Fibroblast of skin of scalp (primary cell): Measurements from ENCODE around the gene CIB2.

Source experiments
- DNase-seq: peaks from one replicate; pipeline ENCODE4 v3.0.0-alpha.2; 2013

The CIB2 gene

DNA sequence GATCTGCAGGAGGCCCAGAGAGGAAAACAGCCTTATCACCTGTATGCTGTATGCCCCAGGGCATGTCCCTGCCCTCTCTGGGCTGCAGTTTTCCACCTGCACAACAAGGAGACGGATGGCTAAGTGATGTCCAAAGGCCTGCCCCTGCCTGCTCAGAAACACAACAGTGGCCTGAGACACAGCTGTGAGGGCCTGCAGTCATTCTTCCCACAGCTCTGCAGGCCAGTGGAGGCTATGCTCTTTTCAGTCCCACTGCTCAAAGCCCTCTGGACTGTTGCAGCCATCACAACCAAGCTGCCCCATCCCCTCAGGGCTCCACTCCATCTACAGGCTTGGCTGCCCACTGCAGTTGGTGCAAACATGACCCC, 48.5 kb downstream of the CIB2 start:
- DNase-seq, result no peak

DNA sequence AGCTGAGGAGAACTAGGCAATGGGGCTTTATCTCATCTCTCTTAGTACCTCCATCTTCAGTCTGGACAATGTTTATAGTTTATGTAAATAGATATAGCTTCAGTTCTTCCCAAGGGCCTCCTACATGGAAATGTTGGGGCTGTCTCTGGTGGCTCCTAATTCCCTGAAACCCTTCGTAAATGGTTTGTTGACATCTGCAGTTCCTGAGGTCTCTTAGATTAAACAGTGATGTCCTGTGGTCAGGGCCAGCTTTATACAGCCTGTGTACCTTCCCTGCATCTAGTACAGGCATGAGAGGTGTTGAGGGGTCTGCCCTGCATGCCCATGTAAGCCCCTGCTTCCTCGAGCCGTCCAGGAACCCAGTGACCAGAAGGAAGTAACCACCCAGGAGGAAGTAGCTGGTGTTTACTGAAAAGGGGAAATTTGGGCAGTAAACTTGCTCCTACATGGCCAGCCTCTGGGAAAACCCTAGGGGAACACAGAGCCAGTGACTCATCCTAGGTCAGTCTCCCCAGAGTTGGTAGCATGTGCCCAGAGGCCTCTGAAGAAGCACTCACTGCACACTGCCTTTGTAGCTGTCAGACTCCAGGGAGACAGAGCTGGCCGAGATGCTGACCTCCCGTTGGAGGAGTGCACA, 49.0 kb downstream of the CIB2 start:
- no peak for DNase-seq

DNA sequence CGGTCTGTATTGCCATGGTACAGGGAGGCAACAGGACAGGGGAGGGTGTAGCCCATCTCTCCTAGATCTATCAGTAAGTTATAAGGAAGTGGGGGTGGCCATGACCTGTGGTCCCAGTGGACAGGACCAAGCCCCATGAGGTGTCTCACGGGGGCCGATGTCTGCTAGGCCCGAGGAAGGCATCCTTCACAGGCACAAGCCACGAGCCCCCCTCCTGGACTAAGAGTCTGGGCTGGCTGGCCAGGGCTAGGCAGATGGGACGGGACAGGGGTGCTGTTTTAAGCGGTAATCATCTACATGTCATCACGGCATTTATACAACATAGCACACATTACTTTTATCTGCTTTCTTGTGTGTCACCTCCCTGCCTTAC, 51.2 kb downstream of the CIB2 start:
- DNase-seq, result no peak

DNA sequence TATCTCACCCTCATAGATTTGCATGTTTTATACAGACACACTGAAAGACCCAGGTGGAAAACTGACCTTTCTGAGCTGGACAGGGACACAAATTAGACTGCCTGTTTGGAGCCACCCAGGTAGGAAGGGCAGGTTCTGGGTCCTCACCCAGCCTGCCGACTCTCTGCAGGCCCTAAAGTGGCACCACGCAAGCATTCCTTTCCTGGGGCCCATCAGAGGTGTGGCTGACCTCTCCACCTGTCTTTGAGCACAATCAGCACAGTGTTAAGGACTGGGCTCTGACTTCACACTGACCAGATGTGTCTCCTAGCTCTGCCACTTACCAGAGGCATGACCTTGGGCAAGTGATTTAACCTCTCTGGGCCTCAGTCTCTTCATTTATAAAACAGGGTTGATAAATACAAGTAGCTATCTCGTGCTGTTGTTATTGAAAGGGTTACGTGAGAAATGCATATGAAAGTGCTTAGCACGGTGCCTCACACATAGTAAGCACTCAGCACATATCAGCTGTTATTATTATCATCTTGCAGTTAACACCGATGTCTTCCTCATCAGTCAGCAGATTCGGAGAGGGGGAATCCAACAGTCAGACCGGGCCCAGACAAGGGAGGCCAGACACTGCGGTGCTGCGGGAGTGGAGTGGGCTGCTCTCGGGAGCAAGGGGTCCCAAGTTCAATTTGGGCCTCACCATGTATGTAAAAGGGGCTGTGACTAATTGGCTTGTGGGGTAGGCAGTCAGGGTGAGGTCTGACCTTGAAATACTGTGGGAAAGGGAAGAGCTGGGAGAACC, 51.8 kb downstream of the CIB2 start:
- no peak for DNase-seq

DNA sequence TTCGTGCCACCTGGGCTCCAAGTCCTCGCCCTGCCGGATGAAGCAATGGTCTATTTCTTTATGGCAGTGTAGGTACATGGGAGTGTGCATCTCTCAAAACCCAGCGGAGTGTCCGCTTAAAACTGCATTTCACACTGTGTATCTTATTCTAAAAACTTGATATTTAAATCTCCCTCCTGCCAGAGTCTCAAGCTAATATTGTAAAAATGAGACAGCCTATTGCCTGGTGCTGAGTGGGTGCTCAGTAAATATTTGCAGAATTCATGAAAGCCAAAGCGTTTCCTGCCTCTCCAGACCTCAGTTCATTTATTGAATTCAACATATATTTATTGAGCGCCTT, 53.4 kb downstream of the CIB2 start:
- DNase-seq, result no peak

DNA sequence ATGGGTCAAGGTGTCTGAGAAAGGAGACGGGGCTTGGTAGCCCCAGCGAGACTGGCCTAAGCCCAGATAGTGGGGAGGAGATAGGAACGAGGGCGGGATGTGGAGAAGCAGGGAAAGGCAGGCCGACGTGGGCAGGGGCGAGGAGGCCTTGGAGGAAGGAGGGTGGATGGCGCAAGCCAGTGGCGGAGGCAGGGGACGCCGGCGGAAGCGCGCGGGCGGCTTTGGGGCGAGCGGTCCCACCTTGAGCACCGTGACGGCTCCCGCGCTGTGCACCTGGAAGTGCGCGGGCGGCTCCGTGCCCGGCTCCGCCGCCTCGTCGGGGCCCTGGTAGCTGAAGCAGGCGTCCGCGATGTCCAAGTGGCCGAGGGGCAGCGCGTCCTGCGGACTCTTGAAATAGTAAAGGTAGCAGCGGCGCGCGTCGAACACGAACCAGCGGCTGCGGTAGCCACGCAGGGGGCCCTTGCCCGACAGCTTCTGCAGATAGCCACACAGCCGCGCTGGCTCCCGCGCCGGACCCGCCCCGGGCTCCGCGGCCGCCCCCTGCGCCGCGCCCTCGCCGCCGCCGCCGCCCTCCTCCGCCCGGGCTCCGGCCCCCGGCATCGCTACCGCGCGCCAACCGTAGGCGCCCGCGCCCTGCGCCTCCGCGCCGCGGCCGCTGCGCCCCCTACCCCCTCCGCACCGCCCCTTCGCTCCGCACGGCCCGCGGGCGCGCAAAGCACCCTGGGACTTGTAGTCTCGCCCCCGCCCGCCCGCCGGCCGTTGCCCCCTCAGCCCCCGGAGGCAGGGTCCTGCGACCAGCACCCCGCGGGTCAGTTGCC, 54.0 kb downstream of the CIB2 start, which contains the start of gene TBC1D2B:
Gene TBC1D2B (minus strand): TSS at position 659 of the 818 bp plus-strand sequence. CDS start 59 bp downstream, at position 600.
- peak; percentile 75 for DNase-seq

DNA sequence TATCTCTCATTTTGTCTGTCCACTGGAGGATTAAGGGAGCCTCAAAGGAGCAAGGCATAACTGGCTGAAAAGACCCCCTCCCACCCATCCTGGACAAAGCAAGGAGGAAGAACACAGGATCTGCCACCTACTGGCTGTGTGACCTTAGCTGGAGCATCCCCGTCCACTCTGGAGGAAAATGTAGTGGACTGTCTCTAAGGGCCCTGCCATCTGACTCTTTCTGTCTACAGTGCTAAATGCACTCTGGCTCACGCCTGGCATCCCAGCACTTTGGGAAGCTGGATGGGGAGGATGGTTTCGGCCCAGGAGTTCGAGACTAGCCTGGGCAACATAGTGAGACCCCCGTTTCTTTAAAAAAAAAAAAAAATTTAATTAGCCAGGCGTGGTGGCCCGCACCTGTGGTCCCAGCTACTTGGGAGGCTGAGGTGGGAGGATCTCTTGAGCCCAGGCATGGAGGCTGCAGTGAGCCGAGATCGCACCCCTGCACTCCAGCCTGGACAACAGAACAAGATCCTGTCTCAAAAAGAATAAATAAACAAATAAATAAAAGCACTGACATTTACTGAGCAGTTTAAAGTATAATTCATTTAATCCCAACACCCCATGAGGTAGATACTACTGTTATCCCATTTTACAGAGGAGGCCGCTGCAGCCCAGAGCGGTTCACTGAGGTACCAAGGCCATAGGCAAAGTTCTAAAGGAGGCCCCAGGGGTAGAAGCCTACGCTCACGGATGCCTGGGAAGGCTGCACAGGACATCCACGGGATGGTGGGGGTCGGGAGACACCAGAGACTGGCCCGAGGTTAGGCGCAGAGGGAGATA, 54.8 kb downstream of the CIB2 start:
- no peak for DNase-seq

DNA sequence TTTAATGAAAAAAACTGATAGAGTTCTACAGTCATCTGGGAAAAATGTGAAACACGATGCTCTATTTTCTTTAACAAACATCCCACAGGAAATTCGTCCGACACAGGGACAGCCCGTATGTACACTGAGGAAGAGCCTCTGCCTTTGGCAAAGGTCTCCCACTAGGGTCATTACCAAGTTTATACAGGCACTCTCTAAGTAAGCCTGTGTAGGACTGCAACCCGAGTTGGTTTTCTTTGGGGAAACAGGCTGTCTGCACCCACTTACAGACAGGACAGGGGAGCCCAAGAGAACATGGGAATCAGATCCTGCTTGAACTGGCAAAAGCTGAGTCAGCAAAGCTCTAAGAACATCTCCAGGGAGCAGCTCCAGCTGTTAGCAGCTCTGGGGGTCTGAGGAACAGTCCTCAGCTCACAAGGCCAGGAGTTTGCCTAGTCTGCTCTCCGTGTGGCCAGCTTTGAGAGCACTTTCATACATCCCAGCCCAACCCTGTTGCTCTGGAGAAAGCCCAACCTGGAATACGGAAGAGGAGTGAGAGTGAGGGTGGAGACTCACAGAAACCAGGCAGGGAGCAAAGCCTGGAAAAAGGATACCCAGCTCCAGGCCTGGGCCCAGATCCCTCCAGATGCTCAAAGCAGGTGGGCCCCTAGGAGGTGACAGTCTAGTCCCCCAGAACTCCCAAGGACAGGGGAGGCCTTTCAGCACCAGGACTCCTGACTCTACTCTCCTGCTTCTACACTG, 55.6 kb downstream of the CIB2 start:
- peak; percentile 94 for DNase-seq

DNA sequence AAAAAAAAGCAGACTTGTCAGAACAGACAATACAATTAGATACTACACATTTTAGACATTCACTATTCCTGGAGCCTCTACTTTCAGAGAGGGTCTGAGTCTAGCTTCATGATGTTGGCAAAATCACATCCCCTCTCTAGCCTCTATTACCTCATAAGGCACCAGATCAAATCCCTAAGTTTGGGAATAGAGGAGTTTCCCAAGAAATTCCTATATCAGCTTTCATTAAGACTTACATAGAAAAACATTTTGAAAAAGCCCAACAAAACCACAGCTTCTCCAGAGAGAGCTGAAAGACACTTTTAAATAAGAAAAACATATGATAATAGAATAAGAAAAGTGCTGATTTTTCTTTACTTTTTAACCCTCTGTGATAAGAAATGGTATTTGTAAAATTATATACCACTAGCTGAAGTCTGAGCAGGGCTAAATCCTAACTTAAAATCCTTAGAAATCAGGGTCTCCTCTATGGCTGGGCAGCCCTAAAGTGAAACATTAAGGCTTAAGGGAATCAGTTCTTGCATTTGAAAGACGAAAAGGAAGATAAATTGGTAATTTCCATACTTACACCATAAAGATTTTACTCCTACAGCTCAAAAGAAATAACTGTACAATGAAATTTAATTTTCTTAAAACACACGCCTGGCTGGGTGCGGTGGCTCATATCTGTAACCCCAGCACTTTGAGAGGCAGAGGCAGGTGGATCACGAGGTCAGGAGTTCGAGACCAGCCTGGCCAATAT, 58.0 kb downstream of the CIB2 start:
- DNase-seq, result no peak

DNA sequence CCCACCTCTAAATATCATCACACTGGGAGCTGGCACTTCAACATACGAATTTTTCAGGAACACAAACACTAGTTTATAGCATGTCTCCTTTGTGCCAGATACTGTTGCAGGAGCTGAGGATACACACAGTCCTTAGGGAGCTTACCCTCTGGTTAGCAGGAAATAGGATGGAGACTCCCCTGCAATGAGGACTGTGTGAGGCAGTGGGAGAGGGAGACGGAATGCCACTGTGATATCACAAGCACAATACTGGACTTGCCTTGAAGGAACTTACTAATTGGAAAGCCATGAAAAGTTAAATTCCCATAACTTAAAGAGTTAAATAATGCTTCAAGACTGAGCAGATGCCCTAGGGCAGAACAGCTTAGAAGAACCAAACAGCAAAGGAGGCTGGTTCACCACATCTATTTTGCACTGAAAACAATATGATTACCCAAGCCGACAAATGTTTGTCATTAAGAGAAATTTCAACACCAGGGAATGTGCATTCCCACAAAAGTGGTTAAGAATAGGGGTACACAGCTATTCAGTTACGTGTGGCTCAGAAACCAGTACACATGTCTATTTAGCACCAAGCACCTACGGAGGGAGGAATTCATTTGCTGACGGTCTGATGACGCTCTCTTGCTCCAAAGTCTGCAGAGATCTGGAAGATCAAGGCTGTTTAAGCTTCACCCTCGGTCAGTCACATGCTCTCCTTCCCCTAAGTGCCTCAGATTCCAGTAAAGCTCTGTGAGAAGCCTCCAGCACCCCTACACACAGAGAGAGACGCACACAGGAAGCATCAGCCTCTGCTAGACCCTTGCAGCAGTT, 59.0 kb downstream of the CIB2 start:
- DNase-seq, result peak; percentile 66

DNA sequence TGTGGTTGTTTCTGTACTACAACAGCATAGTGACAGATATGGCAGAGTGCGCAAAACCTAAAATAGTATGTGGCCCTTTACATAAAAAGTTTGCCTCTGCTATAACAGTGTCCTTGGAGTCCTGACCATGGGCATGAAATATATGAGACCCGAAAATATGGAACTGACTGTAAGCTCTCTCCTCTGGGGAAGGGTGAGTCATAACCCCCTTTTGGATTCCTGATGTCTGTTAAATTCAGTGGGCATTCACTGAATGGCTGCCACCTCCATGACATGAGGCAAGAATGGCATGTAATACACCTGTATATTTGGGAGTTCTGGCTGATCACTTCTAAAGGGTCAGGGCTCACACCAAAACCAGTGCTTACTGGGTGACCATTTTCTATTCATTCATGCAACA, 59.9 kb downstream of the CIB2 start:
- DNase-seq, result no peak

DNA sequence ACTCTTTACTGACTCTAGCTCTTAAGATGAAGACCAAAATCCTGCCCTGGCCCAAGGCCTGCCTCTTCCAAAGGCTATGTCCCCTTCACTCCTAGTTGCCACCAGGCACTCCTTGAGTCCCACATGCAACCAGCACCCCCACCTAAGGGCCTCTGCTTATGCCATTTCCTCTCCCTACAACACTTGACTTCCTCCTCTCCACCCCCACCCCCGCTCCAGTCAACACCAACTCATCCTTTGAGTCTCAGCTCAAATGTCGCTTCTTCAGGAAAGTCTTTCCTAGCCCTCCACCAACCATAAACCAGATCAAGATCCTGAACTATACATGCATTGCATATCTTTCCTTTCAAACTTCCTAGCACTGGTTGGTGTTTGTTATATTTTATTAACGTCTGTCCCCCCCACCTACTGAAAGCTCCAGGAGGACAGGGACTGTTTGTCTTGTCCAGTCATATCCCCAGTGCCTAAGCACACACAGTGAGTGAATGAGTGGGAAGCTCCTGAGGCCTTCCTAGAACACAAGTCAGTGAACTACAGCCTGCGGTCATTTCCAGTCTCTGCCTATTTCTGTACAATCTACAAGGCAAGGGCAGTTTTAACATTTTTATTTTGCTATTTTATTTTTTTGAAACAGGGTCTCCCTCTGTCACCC, 61.1 kb downstream of the CIB2 start:
- no peak for DNase-seq

DNA sequence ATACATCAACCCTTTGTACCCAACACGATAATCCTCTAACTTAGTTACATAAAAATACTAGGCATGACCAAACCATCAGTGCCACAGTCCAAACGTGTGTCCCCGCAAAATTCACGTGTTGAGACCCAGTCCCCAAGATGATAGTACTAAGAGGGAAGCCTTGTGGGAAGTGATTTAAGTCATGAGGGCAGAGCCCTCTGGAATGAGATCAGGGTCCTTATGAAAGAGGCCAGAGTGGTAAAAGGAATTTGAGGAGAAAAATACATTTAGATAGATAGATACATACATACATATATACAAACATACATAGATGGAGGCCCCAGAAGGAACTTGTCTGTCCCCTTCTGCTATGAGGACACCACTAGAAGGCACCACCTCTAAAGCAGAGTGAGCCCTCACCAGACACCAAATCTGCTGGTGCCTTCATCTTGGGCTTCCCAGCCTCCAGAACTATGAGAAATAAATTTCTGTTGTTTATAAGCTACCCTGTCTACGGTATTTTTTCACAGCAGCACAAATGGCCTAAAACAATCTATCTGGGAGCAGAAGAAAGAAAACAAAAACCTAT, 61.7 kb downstream of the CIB2 start:
- no peak for DNase-seq

DNA sequence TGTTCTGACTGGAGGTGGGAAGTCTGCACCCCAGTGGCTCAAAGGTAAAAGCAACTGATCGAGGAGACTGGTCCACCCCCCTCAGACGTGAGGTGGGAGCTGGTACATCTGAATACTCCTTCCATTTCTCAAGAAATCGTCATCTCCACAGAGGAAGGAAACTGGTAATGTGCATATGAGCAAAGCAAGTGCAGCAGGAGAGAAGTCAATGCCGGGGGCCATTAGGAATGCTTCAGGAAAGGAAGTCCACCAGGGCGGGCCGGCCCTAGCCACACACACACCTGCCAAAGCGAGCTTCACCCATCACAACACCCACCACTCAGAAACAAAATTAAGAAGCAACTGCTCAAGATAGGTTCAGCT, 62.2 kb downstream of the CIB2 start:
- no peak for DNase-seq

DNA sequence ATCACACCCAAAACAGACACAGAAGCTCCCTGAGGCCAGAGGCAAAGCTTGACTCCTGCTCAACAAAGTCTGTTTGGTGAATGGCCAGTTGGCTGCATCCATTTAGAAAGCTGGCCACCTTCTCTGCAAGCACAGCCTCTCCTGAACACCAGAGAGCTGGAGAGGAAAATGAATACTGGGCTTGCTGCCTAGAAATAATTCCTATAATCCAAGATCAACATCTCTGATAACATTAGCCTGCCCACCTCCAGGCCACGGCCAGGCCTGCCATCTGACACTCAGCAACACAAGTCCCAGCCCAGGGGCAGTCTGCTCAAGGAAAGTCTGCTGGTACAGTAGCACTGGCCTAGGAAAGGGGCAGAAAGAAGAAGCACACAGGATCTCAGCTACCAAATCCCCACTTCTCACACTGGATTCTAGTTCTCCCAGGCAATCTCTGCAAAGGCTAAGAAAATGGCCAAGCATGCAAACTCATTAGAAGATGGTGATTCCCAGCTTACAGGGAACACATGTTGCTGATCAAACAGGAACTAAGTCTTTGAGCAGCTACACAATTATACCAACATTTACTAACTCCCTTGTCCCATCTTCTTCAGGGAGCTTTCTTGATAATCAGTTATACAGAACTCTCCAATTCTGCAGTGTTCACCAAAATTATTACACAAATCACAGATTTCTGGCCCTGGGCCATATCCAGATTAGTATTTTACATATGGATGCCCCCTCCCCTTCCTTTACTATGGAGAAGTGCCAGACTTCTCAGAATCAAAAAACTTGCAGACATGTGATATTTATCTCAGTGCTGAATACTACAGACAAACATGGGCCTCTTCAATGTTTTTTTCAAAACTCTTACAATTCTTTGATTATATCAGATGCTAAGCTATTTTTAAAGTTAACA, 63.7 kb downstream of the CIB2 start:
- no peak for DNase-seq

DNA sequence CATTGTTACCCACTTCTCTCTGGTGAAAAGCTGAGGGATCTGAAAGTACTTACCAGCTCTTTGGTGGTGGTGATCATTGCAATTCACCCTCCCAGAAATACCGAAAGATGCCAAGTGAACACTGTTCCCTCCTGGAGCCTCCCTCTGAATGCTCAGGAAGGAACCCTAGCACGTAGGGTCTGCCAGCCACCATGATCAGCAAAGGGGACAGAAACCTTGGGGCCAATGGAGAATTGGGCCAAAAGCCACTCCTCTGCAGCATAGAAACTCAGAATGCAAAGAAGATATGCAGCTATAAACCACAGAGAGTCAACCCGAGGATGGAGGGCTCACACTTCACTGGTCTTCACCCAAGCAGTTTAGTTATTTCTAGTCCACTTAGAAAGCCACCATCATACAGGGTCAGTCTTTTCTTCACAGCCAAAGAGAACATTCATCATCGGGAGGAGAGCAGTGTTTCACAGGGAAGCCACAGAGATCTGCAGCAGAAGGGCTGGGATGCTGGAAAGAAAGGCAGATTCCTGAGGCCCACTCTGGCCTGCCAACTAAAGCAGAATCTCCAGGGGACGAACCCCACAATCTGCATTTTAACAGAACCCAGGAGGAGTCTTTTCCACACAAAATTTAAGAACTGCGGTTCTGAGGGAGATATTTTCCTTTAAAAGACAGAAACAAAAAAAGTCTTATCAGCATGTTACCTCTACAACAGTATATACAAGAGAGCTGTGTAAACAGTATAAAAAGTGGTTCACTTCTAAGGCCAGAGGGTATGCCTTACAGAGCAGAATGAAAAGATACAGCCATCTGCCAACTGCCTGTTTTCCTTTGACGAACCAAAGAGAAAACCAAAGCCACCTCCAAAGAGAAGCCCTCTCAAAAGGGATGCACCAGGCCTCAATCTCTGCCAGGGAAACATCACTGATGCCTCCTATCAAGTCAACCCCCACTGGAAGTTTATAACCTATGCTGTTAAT, 65.0 kb downstream of the CIB2 start:
- no peak for DNase-seq

DNA sequence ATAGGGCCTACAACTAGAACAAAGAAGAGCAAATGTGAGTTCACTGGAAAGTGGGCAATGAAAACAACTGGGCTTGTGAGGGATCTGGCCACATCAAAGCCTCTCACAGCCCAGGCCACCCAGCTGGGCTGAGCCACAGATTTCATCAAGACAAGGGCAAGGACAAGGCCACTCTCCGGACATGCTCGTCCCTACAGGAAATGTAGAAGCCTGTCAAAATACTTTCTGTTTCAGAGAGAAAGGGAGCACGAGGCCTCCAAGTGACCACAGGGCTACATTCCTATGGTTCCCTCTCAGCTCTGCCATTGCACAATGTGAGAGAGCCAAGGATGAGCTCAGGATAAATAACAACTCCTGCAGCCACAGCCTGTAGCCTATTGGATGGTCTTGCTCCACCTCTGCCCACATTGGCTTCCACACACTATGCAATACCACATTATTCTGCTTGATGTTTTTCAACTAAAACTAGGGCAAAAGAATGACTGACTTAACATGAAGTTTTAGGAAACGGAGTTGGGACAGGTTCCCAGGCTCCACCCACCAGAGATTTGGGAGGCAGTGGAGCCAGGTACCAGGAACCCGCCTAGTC, 65.9 kb downstream of the CIB2 start:
- DNase-seq, result peak; percentile 98
